ENCODE results near the gene ST3GAL6. TPM values are rescaled to one million over a fixed set of nuclear protein-coding genes. Genes with fewer than 3 reads are reported as not detected.

ST3GAL6 gene
- total and polyA plus RNA-seq, 10 of the 15 experiments (the other 5 are each of a cell fraction or from before 2014, with no cell fraction given), result 19.5 to 41.2 (median 37.4) TPM

GRCh38 chr3:98776140-98776493 is 13.0 kb downstream of the ST3GAL6 start:
- Histone ChIP-seq H4K20me1 (ENCODE audit: control insufficient read depth, insufficient read depth) (no peaks in the 10 kb centered on the region), H3K9me3 (replicated peaks; ENCODE audit: control insufficient read depth, insufficient read depth, low read length) (no peaks in the 10 kb centered on the region), H3K79me2 (ENCODE audit: control insufficient read depth, insufficient read depth, low read length) (no peaks in the 10 kb centered on the region), H3K4me1 (ENCODE audit: control insufficient read depth, insufficient read depth, low read length) (no peaks in the 10 kb centered on the region), H3K9ac (ENCODE audit: control insufficient read depth, insufficient read depth, low read length) (no peak overlapping the region), H3K36me3 (ENCODE audit: control insufficient read depth in 2 of 2, insufficient read depth in 2 of 2, low read length in 1 of 2) (peaks cover 2 to 4% of the 10 kb centered on the region in 2 experiments; a peak in 2 of 4 replicates), H3K27ac (ENCODE audit: control insufficient read depth, insufficient read depth) (no peak overlapping the region), H3K4me3 (no peak overlapping the region), H3K4me2 (ENCODE audit: control insufficient read depth, insufficient read depth) (no peak overlapping the region), H3K27me3 (replicated peaks in 1 of 2; ENCODE audit: control insufficient read depth in 2 of 2, insufficient read depth in 2 of 2, low read length in 1 of 2) (no peaks in the 10 kb centered on the region), H2AFZ (ENCODE audit: control insufficient read depth, low read depth, low read length) (no peak overlapping the region)
- TF ChIP-seq, protein P1, sequence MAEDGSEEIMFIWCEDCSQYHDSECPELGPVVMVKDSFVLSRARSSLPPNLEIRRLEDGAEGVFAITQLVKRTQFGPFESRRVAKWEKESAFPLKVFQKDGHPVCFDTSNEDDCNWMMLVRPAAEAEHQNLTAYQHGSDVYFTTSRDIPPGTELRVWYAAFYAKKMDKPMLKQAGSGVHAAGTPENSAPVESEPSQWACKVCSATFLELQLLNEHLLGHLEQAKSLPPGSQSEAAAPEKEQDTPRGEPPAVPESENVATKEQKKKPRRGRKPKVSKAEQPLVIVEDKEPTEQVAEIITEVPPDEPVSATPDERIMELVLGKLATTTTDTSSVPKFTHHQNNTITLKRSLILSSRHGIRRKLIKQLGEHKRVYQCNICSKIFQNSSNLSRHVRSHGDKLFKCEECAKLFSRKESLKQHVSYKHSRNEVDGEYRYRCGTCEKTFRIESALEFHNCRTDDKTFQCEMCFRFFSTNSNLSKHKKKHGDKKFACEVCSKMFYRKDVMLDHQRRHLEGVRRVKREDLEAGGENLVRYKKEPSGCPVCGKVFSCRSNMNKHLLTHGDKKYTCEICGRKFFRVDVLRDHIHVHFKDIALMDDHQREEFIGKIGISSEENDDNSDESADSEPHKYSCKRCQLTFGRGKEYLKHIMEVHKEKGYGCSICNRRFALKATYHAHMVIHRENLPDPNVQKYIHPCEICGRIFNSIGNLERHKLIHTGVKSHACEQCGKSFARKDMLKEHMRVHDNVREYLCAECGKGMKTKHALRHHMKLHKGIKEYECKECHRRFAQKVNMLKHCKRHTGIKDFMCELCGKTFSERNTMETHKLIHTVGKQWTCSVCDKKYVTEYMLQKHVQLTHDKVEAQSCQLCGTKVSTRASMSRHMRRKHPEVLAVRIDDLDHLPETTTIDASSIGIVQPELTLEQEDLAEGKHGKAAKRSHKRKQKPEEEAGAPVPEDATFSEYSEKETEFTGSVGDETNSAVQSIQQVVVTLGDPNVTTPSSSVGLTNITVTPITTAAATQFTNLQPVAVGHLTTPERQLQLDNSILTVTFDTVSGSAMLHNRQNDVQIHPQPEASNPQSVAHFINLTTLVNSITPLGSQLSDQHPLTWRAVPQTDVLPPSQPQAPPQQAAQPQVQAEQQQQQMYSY (CRISPR knock-in tag; IDR thresholded peaks at IDR 0.05), result no peak
- TF ChIP-seq PAX8 (IDR thresholded peaks at IDR 0.05) (no peak), TCF3 (IDR thresholded peaks at IDR 0.05; ENCODE audit: borderline replicate concordance, insufficient read depth, low read depth, low read length) (no peak), NFYA (IDR thresholded peaks at IDR 0.05; ENCODE audit: borderline replicate concordance, low read depth, low read length) (no peak), POLR2A (IDR thresholded peaks at IDR 0.05; ENCODE audit: low read depth, low read length) (no peak)
- ChIA-PET SMC1A (ENCODE audit: uncharacterized antibody, unreplicated experiment) (interaction anchor here (1.0 to 4.3 kb wide), 6 partner anchors 10 to 164 kb away, joined by 3 to 13 read pairs (median 4); no protein-coding TSS in a partner anchor), RAD21 (ENCODE audit: unreplicated experiment) (no interaction called here), POLR2A (interaction anchor here (0.5 to 1.0 kb wide), 2 partner anchors 37 to 1516 kb away, joined by 3 read pairs; no protein-coding TSS in a partner anchor), CTCF (interaction anchor here (1.1 to 2.1 kb wide), 2 partner anchors 23 to 163 kb away, joined by 3 to 8 read pairs; no protein-coding TSS in a partner anchor)
- no peak for ATAC-seq
- no peak for FAIRE-seq
- DNase-seq (ENCODE audit: low read depth, low spot score), result no peak
- BruUV-seq (replicated peaks), result no TSS peak
- in situ Hi-C loops (cut with MboI) (no loop called here), intact Hi-C loops (cut with micrococcal nuclease; ENCODE audit: unreplicated experiment) (no loop called here)
